Measurements from ENCODE around the gene RHOA.
A peak's percentile ranks its signal among the peaks of the same experiment; 100 is the strongest.

The RHOA gene

DNA sequence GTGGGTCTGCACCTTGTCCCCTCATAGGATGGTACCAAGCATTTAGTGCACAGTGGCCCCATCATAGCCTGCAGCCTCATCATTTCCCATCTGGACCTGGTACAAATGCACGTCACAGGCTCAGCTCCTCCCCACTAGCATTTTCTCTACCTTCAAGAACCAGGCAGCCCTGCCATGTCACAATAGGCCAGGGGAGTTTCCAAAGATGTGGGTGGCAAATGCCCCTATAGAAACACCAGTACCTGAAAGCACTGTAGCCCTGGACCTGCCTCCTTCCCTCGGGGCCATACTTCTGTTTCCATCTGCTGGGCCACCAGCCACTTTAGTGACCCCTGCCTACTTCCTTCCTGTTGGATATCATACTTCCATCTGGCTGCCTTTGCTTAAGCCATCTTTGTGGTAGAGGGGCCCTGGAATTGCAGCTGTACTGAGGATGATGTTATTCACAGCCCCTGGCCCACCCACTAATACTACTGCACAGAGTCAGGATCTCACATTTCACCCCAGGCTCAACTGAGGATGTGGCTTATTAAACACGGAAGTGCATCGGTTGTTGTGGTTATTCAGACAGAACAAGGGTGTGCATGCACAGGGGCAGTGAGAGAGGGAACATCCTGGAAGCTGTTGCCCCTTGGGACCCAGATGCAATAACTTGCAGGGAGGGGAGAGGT is 4.3 kb upstream of the RHOA start:
- H2BK120ac ChIP-seq (ENCODE audit: low read depth, low read length): no peak overlapping the region
- peak overlapping the region; percentile 27 for H2AK5ac ChIP-seq (ENCODE audit: low read length, severe bottlenecking)
- H3K4me3 ChIP-seq (ENCODE audit: insufficient read depth in 1 of 2, low read depth in 1 of 2, low read length in 2 of 2): no peak overlapping the region
- H3K14ac ChIP-seq (ENCODE audit: low read length in 2 of 2): no peak overlapping the region
- H2BK5ac ChIP-seq (ENCODE audit: low read depth, low read length, poor library complexity, severe bottlenecking): no peak overlapping the region
- H2AFZ ChIP-seq (ENCODE audit: low read depth, low read length): no peak overlapping the region
- no peak overlapping the region for H4K91ac ChIP-seq (ENCODE audit: low read length)
- H2BK15ac ChIP-seq (ENCODE audit: low read depth, poor library complexity, severe bottlenecking): peak overlapping the region; percentile 4
- H3K27me3 ChIP-seq (ENCODE audit: control insufficient read depth in 1 of 2, insufficient read depth in 1 of 2, low read length in 2 of 2): no peaks in the 10 kb centered on the region
- no peaks in the 10 kb centered on the region for H3K9me3 ChIP-seq (ENCODE audit: control insufficient read depth, low read length)
- peaks cover 32% of the 10 kb centered on the region for H3K4me1 ChIP-seq (ENCODE audit: control insufficient read depth, insufficient read depth, low read depth, low read length)
- no peak overlapping the region for H4K8ac ChIP-seq (ENCODE audit: low read length)
- H3K4ac ChIP-seq (ENCODE audit: low read depth in 1 of 2, low read length in 2 of 2): no peak overlapping the region
- H3K18ac ChIP-seq (ENCODE audit: low read depth in 1 of 2, low read length in 2 of 2): no peak overlapping the region
- peaks cover 33% of the 10 kb centered on the region for H3K79me1 ChIP-seq (replicated peaks; ENCODE audit: low read length, poor library complexity, severe bottlenecking)
- no peak overlapping the region for H2BK12ac ChIP-seq (ENCODE audit: low read length in 2 of 2)
- no peak overlapping the region for H3K27ac ChIP-seq (ENCODE audit: low read length, poor library complexity, severe bottlenecking)
- H3K9ac ChIP-seq (ENCODE audit: low read length): no peak overlapping the region
- no peak for DNase-seq
- 85% methylated on average over 4 of the region's 4 CpGs for WGBS
- H3K4me2 ChIP-seq (ENCODE audit: low read length, poor library complexity, severe bottlenecking): no peak overlapping the region
- no peak overlapping the region for H3K23ac ChIP-seq (ENCODE audit: low read length in 2 of 2)
- peaks cover 39 to 60% of the 10 kb centered on the region in 2 experiments for H3K36me3 ChIP-seq (ENCODE audit: control insufficient read depth in 1 of 2, insufficient read depth in 2 of 2, low read depth in 1 of 2, low read length in 2 of 2)

DNA sequence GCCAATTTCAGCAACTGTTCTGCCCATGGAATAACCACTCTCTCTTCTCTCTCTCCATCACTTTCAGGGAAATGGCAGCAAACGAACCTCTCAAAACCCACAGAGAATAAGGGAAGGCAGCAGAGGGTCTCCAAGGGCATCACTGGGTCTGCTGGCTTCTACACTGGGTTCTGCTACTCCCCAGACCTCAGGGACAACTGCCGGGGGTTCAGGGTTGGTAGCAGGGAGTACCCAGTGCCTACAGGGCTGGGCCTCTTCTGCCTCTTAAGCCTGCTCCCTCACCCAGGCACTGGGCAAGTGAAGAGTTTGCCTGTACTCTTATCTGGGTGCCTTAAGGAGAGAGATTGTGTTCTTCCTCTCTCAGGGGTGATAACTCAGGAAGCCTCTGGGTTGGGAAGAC is 3.0 kb upstream of the RHOA start:
- no peak overlapping the region for H2AFZ ChIP-seq (ENCODE audit: low read depth, low read length)
- H3K4me1 ChIP-seq (ENCODE audit: control insufficient read depth, insufficient read depth, low read depth, low read length): peaks cover 29% of the 10 kb centered on the region
- H2BK12ac ChIP-seq (ENCODE audit: low read length in 2 of 2): no peak overlapping the region
- no peak overlapping the region for H2BK120ac ChIP-seq (ENCODE audit: low read depth, low read length)
- H3K4me2 ChIP-seq (ENCODE audit: low read length, poor library complexity, severe bottlenecking): no peak overlapping the region
- no peak overlapping the region for H3K9ac ChIP-seq (ENCODE audit: low read length)
- H3K27ac ChIP-seq (ENCODE audit: low read length, poor library complexity, severe bottlenecking): no peak overlapping the region
- H4K91ac ChIP-seq (ENCODE audit: low read length): no peak overlapping the region
- no peak overlapping the region for H3K14ac ChIP-seq (ENCODE audit: low read length in 2 of 2)
- no peak overlapping the region for H4K8ac ChIP-seq (ENCODE audit: low read length)
- 95% methylated on average over 2 of the region's 2 CpGs for WGBS
- DNase-seq: no peak
- peaks cover 33% of the 10 kb centered on the region for H3K79me1 ChIP-seq (replicated peaks; ENCODE audit: low read length, poor library complexity, severe bottlenecking)
- no peak overlapping the region for H3K4ac ChIP-seq (ENCODE audit: low read depth in 1 of 2, low read length in 2 of 2)
- H2BK5ac ChIP-seq (ENCODE audit: low read depth, low read length, poor library complexity, severe bottlenecking): no peak overlapping the region
- H3K23ac ChIP-seq (ENCODE audit: low read length in 2 of 2): no peak overlapping the region
- no peak overlapping the region for H3K4me3 ChIP-seq (ENCODE audit: insufficient read depth in 1 of 2, low read depth in 1 of 2, low read length in 2 of 2)
- H3K18ac ChIP-seq (ENCODE audit: low read depth in 1 of 2, low read length in 2 of 2): no peak overlapping the region
- no peak overlapping the region for H2AK5ac ChIP-seq (ENCODE audit: low read length, severe bottlenecking)
- no peaks in the 10 kb centered on the region for H3K27me3 ChIP-seq (ENCODE audit: control insufficient read depth in 1 of 2, insufficient read depth in 1 of 2, low read length in 2 of 2)
- H3K36me3 ChIP-seq (ENCODE audit: control insufficient read depth in 1 of 2, insufficient read depth in 2 of 2, low read depth in 1 of 2, low read length in 2 of 2): peaks cover 34 to 51% of the 10 kb centered on the region in 2 experiments
- no peak overlapping the region for H2BK15ac ChIP-seq (ENCODE audit: low read depth, poor library complexity, severe bottlenecking)
- H3K9me3 ChIP-seq (ENCODE audit: control insufficient read depth, low read length): no peaks in the 10 kb centered on the region

GRCh38 chr3:49413338-49413734 is 1.6 kb upstream of the RHOA start:
- Histone ChIP-seq H2BK12ac (ENCODE audit: low read length in 2 of 2) (no peak overlapping the region), H3K9ac (ENCODE audit: low read length) (peak overlapping the region; percentile 96), H3K9me3 (ENCODE audit: control insufficient read depth, low read length) (no peaks in the 10 kb centered on the region), H3K4ac (ENCODE audit: low read depth in 1 of 2, low read length in 2 of 2) (no peak overlapping the region), H2BK120ac (ENCODE audit: low read depth, low read length) (no peak overlapping the region), H4K8ac (ENCODE audit: low read length) (no peak overlapping the region), H2BK5ac (ENCODE audit: low read depth, low read length, poor library complexity, severe bottlenecking) (no peak overlapping the region), H2BK15ac (ENCODE audit: low read depth, poor library complexity, severe bottlenecking) (no peak overlapping the region), H3K23ac (ENCODE audit: low read length in 2 of 2) (no peak overlapping the region), H3K79me1 (replicated peaks; ENCODE audit: low read length, poor library complexity, severe bottlenecking) (peaks cover 31% of the 10 kb centered on the region), H4K91ac (ENCODE audit: low read length) (no peak overlapping the region), H2AK5ac (ENCODE audit: low read length, severe bottlenecking) (peak overlapping the region; percentile 79), H2AFZ (ENCODE audit: low read depth, low read length) (no peak overlapping the region), H3K4me1 (ENCODE audit: control insufficient read depth, insufficient read depth, low read depth, low read length) (peaks cover 26% of the 10 kb centered on the region), H3K18ac (ENCODE audit: low read depth in 1 of 2, low read length in 2 of 2) (no peak overlapping the region), H3K4me2 (ENCODE audit: low read length, poor library complexity, severe bottlenecking) (peak overlapping the region; percentile 72), H3K27me3 (ENCODE audit: control insufficient read depth in 1 of 2, insufficient read depth in 1 of 2, low read length in 2 of 2) (no peaks in the 10 kb centered on the region), H3K27ac (ENCODE audit: low read length, poor library complexity, severe bottlenecking) (no peak overlapping the region), H3K14ac (ENCODE audit: low read length in 2 of 2) (no peak overlapping the region), H3K4me3 (ENCODE audit: insufficient read depth in 1 of 2, low read depth in 1 of 2, low read length in 2 of 2) (peak overlapping the region in 1 of 2 experiments; percentile 90), H3K36me3 (ENCODE audit: control insufficient read depth in 1 of 2, insufficient read depth in 2 of 2, low read depth in 1 of 2, low read length in 2 of 2) (peaks cover 27 to 43% of the 10 kb centered on the region in 2 experiments)
- DNase-seq: no peak
- WGBS: 97% methylated on average over 6 of the region's 6 CpGs

DNA sequence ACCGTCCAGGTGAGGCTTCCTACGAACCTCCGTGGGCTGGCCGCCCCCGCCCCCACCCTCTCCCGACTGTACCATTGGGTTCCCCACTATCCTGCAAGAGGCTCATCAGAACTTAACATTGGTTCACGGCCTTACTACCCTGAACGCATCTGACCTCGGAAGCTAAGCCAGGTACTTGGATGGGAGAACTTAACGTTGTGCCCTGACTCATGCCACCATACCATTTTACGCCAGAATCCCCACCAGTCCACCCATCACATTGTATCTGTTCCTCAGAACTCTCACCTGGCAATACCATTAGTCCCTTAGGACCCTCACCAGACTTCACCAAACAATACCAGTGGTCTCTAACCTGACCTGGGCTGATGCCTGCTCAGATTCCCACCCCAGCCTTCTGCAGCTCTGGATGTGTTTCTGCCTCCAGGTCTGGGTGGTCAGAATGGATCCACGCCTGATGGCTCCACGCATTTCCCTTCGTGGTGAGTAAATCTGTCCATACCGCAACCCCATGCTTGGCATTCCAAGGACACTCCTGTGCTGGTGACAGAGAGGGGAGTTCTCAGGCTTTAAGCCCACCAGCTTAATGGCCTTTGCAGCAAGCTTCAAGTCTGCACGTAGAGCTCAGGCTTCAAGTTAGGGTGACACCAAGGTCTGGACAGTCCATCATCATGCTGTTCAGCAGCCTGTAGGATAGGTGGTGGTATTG is 1.0 kb upstream of the RHOA start:
- H3K27me3 ChIP-seq (ENCODE audit: control insufficient read depth in 1 of 2, insufficient read depth in 1 of 2, low read length in 2 of 2): no peaks in the 10 kb centered on the region
- peak overlapping the region in 1 of 2 experiments; percentile 98 for H3K14ac ChIP-seq (ENCODE audit: low read length in 2 of 2)
- H3K79me1 ChIP-seq (replicated peaks; ENCODE audit: low read length, poor library complexity, severe bottlenecking): peaks cover 31% of the 10 kb centered on the region
- H4K8ac ChIP-seq (ENCODE audit: low read length): peak overlapping the region; percentile 98
- H3K9ac ChIP-seq (ENCODE audit: low read length): peak overlapping the region; percentile 96
- peak overlapping the region; percentile 15 for H2BK15ac ChIP-seq (ENCODE audit: low read depth, poor library complexity, severe bottlenecking)
- H2AFZ ChIP-seq (ENCODE audit: low read depth, low read length): peak overlapping the region; percentile 46
- H2BK5ac ChIP-seq (ENCODE audit: low read depth, low read length, poor library complexity, severe bottlenecking): no peak overlapping the region
- peak overlapping the region; percentile 93 to 94 for H3K4ac ChIP-seq (ENCODE audit: low read depth in 1 of 2, low read length in 2 of 2)
- peak overlapping the region in 1 of 2 experiments; percentile 34 for H3K23ac ChIP-seq (ENCODE audit: low read length in 2 of 2)
- H3K18ac ChIP-seq (ENCODE audit: low read depth in 1 of 2, low read length in 2 of 2): peak overlapping the region; percentile 99
- peak overlapping the region; percentile 2 to 3 for H2BK12ac ChIP-seq (ENCODE audit: low read length in 2 of 2)
- H3K4me3 ChIP-seq (ENCODE audit: insufficient read depth in 1 of 2, low read depth in 1 of 2, low read length in 2 of 2): peak overlapping the region; percentile 75 to 90
- DNase-seq: no peak
- H4K91ac ChIP-seq (ENCODE audit: low read length): peak overlapping the region; percentile 97
- H3K4me2 ChIP-seq (ENCODE audit: low read length, poor library complexity, severe bottlenecking): peak overlapping the region; percentile 72
- peaks cover 24 to 39% of the 10 kb centered on the region in 2 experiments for H3K36me3 ChIP-seq (ENCODE audit: control insufficient read depth in 1 of 2, insufficient read depth in 2 of 2, low read depth in 1 of 2, low read length in 2 of 2)
- H3K9me3 ChIP-seq (ENCODE audit: control insufficient read depth, low read length): no peaks in the 10 kb centered on the region
- WGBS: 67% methylated on average over 16 of the region's 16 CpGs
- H2BK120ac ChIP-seq (ENCODE audit: low read depth, low read length): peak overlapping the region; percentile 44
- H3K27ac ChIP-seq (ENCODE audit: low read length, poor library complexity, severe bottlenecking): peak overlapping the region; percentile 71
- peak overlapping the region; percentile 90 for H2AK5ac ChIP-seq (ENCODE audit: low read length, severe bottlenecking)
- peaks cover 27% of the 10 kb centered on the region for H3K4me1 ChIP-seq (ENCODE audit: control insufficient read depth, insufficient read depth, low read depth, low read length)

Measured in mesenchymal stem cell (in vitro differentiated cells and primary cell).